C4-2B (cell line): ENCODE results near the gene AKNA.

Experiments used
- H3K27ac ChIP-seq: fragments of 450-650 bp; 2 replicates; pipeline ENCODE4 v1.5.1; 2017
- ZFX ChIP-seq: fragments of 450-650 bp; IDR thresholded peaks from 2 replicates; pipeline ENCODE4 v1.6.1; 2017
- TF ChIP-seq, protein P1 (sequence below): fragments of 450-650 bp; conservative IDR thresholded peaks from 2 replicates; pipeline ENCODE4 v1.5.1; 2017; ENCODE audit warnings: mild to moderate bottlenecking

The AKNA gene

GRCh38 chr9:114416290-114416689, 28.5 kb upstream of the AKNA start:
- no peak overlapping the region for H3K27ac ChIP-seq
- TF ChIP-seq, protein P1, sequence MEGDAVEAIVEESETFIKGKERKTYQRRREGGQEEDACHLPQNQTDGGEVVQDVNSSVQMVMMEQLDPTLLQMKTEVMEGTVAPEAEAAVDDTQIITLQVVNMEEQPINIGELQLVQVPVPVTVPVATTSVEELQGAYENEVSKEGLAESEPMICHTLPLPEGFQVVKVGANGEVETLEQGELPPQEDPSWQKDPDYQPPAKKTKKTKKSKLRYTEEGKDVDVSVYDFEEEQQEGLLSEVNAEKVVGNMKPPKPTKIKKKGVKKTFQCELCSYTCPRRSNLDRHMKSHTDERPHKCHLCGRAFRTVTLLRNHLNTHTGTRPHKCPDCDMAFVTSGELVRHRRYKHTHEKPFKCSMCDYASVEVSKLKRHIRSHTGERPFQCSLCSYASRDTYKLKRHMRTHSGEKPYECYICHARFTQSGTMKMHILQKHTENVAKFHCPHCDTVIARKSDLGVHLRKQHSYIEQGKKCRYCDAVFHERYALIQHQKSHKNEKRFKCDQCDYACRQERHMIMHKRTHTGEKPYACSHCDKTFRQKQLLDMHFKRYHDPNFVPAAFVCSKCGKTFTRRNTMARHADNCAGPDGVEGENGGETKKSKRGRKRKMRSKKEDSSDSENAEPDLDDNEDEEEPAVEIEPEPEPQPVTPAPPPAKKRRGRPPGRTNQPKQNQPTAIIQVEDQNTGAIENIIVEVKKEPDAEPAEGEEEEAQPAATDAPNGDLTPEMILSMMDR = no peak
- TF ChIP-seq ZFX = no peak

GRCh38 chr9:114414346-114414745, 26.6 kb upstream of the AKNA start:
- TF ChIP-seq, protein P1 = no peak

GRCh38 chr9:114413861-114414301, 26.1 kb upstream of the AKNA start:
- TF ChIP-seq ZFX = no peak
- TF ChIP-seq, protein P1 = no peak
- no peak overlapping the region for H3K27ac ChIP-seq

More at GRCh38 chr9:114414346-114414745, 26.6 kb upstream of the AKNA start:
- no peak overlapping the region for H3K27ac ChIP-seq

- no peak overlapping the region for H3K27ac ChIP-seq
- TF ChIP-seq, protein P1 = no peak
- no peak for TF ChIP-seq ZFX
Observed at GRCh38 chr9:114412048-114412683, 24.4 kb upstream of the AKNA start.

- TF ChIP-seq, protein P1 = no peak
- no peak for TF ChIP-seq ZFX
- H3K27ac ChIP-seq = no peak overlapping the region
Observed at GRCh38 chr9:114411452-114411851, 23.7 kb upstream of the AKNA start.

DNA sequence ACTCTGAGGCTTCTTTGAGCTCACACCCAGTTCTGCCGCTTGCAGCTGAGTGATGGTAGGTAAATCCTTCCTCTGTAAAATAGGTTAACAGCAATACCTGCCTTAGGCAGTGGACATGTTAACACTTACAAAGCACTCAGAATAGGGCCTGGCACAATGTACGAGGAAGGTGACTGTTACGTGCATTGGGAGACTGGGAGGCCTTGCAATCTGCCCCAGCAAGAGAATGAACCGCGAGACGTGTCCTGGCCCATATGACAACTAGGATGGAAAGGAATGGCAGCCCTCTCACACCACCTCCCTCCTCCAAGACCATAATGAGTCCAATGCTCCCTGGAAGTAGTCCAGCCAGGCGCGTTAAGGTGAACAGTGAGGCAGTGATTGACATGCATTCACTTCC, 23.1 kb upstream of the AKNA start:
- H3K27ac ChIP-seq = no peak overlapping the region
- TF ChIP-seq, protein P1 = no peak
- TF ChIP-seq ZFX = no peak

DNA sequence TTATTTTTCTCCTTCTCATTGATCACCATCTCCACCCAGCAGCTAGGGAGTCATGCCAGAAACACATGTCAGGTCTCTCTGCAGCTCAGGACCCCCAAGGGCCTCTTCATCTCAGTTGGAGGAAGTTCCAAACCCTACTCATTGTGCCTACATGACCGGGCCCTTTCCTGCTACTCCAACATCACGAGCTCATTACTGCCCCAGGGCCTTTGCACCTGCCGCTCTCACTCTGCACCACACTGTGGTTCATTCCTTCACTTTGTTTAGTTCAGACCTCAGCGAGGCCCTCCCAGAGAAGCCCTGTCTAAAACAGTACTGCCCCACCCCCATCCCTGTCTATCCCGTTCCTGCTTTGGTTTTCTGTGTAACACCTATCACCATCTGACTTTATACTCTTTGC, 22.1 kb upstream of the AKNA start:
- TF ChIP-seq, protein P1 = no peak
- TF ChIP-seq ZFX = no peak
- H3K27ac ChIP-seq = no peak overlapping the region
